Renal pelvis (tissue), 12 donors: Measurements from ENCODE around the gene YJU2. TPM values are rescaled to one million over a fixed set of nuclear protein-coding genes. Genes with fewer than 3 reads are reported as not detected.
"Not testable (repeated sequence)": the region's sequence is repeated elsewhere in the genome, so short reads cannot be mapped to it uniquely, and the experiment has no call there.

Experiments
- DNase-seq: peaks from one replicate; pipeline ENCODE4 v3.0.0-alpha.2; 2013
- long read RNA-seq, 16 experiments: transcript quantifications; one replicate each; lab custom pipeline, GENCODE V29; 2026
- polyA plus RNA-seq, 3 donors: library from polyadenylated mRNA; unstranded; fragments of 120-200 nt; gene quantifications; one replicate each; pipeline ENCODE4 v1.2.1, GENCODE V29; 2013; ENCODE audit not compliant: insufficient read length in 3 of 3

The YJU2 gene
- 10 to 100 TPM; 24.0 to 28.1 (median 24.9) TPM for polyA plus RNA-seq
- long read RNA-seq, donor 1, transcript YJU2-201 (8 exons, 1,434 nt), result major isoform, 15 of 111 reads
- long read RNA-seq, donor 1, partial matches to known transcripts, result 96 of 111 reads
- long read RNA-seq, donor 1, other reads (novel, unspliced or antisense), result 0 of 111 reads
- long read RNA-seq, donor 2, transcript YJU2-201 (8 exons, 1,434 nt), result major isoform, 19 of 19 reads
- long read RNA-seq, donor 2, partial matches to known transcripts, result 0 of 19 reads
- long read RNA-seq, donor 2, other reads (novel, unspliced or antisense), result 0 of 19 reads
- long read RNA-seq, donor 3, transcript YJU2-201 (8 exons, 1,434 nt), result major isoform, 17 of 136 reads
- long read RNA-seq, donor 3, partial matches to known transcripts, result 101 of 136 reads
- long read RNA-seq, donor 3, other reads (novel, unspliced or antisense), result 18 of 136 reads
- long read RNA-seq, donor 4, transcript YJU2-201 (8 exons, 1,434 nt), result major isoform, 14 of 26 reads
- long read RNA-seq, donor 4, partial matches to known transcripts, result 0 of 26 reads
- long read RNA-seq, donor 4, other reads (novel, unspliced or antisense), result 12 of 26 reads
- long read RNA-seq, donor 5, transcript YJU2-201 (8 exons, 1,434 nt), result major isoform, 6 of 15 reads
- long read RNA-seq, donor 5, partial matches to known transcripts, result 9 of 15 reads
- long read RNA-seq, donor 5, other reads (novel, unspliced or antisense), result 0 of 15 reads
- long read RNA-seq, donor 6, transcript YJU2-201 (8 exons, 1,434 nt), result major isoform, 5 of 41 reads
- long read RNA-seq, donor 6, partial matches to known transcripts, result 36 of 41 reads
- long read RNA-seq, donor 6, other reads (novel, unspliced or antisense), result 0 of 41 reads
- long read RNA-seq, donor 7, transcript YJU2-201 (8 exons, 1,434 nt), result major isoform, 15 of 15 reads
- long read RNA-seq, donor 7, partial matches to known transcripts, result 0 of 15 reads
- long read RNA-seq, donor 7, other reads (novel, unspliced or antisense), result 0 of 15 reads
- long read RNA-seq, donor 8, transcript YJU2-201 (8 exons, 1,434 nt), result major isoform, 5 of 32 reads
- long read RNA-seq, donor 8, partial matches to known transcripts, result 7 of 32 reads
- long read RNA-seq, donor 8, other reads (novel, unspliced or antisense), result 20 of 32 reads
- long read RNA-seq, donor 9, transcript YJU2-201 (8 exons, 1,434 nt), result major isoform, 20 of 20 reads
- long read RNA-seq, donor 9, partial matches to known transcripts, result 0 of 20 reads
- long read RNA-seq, donor 9, other reads (novel, unspliced or antisense), result 0 of 20 reads
- long read RNA-seq, donor 10, transcript YJU2-201 (8 exons, 1,434 nt), result major isoform, 5 of 5 reads
- long read RNA-seq, donor 10, partial matches to known transcripts, result 0 of 5 reads
- long read RNA-seq, donor 10, other reads (novel, unspliced or antisense), result 0 of 5 reads
- long read RNA-seq, donor 11, partial matches to known transcripts, result 0 of 3 reads
- long read RNA-seq, donor 11, other reads (novel, unspliced or antisense), result 0 of 3 reads
- long read RNA-seq, donor 12, transcript YJU2-201 (8 exons, 1,434 nt), result major isoform, 22 of 121 reads
- long read RNA-seq, donor 12, partial matches to known transcripts, result 99 of 121 reads
- long read RNA-seq, donor 12, other reads (novel, unspliced or antisense), result 0 of 121 reads
- long read RNA-seq, donor 13, partial matches to known transcripts, result 0 of 3 reads
- long read RNA-seq, donor 13, other reads (novel, unspliced or antisense), result 0 of 3 reads
- long read RNA-seq, donor 14, result 0 reads
- long read RNA-seq, donor 15, result 0 reads
- long read RNA-seq, donor 16, transcript YJU2-201 (8 exons, 1,434 nt), result major isoform, 14 of 57 reads
- long read RNA-seq, donor 16, partial matches to known transcripts, result 11 of 57 reads
- long read RNA-seq, donor 16, other reads (novel, unspliced or antisense), result 32 of 57 reads

- DNase-seq, result peak; percentile 100
Observed at GRCh38 chr19:4246767-4247593, at the start of gene YJU2. YJU2 (plus strand) TSS chr19:4247080; CDS start chr19:4247147, 67 bp downstream.

- no peak for DNase-seq
Observed at GRCh38 chr19:4197228-4197624, 49.7 kb upstream of the YJU2 start.

- DNase-seq, result no peak
Observed at GRCh38 chr19:4197625-4198466, 49.0 kb upstream of the YJU2 start.

- DNase-seq, result no peak
Observed at GRCh38 chr19:4198467-4199126, 48.3 kb upstream of the YJU2 start.

- no peak for DNase-seq
Observed at GRCh38 chr19:4199699-4200293, 47.1 kb upstream of the YJU2 start.

- no peak for DNase-seq
Observed at GRCh38 chr19:4200940-4201542, 45.8 kb upstream of the YJU2 start.

- DNase-seq, result no peak
Observed at GRCh38 chr19:4201798-4202197, 45.1 kb upstream of the YJU2 start.

GRCh38 chr19:4206818-4207484 is 39.9 kb upstream of the YJU2 start:
- no peak for DNase-seq

GRCh38 chr19:4208385-4209094 is 38.3 kb upstream of the YJU2 start:
- no peak for DNase-seq

GRCh38 chr19:4210166-4210731 is 36.6 kb upstream of the YJU2 start:
- no peak for DNase-seq

GRCh38 chr19:4213116-4213515 is 33.8 kb upstream of the YJU2 start:
- no peak for DNase-seq

- DNase-seq, result no peak
Observed at GRCh38 chr19:4215807-4216206, 31.1 kb upstream of the YJU2 start.

- no peak for DNase-seq
Observed at GRCh38 chr19:4216846-4217245, 30.0 kb upstream of the YJU2 start.

GRCh38 chr19:4217429-4218264 is 29.2 kb upstream of the YJU2 start:
- DNase-seq, result no peak

- DNase-seq, result not testable (repeated sequence)
Observed at GRCh38 chr19:4218523-4218922, 28.4 kb upstream of the YJU2 start.
